ENCODE results near the gene GFRA4.
"Not testable (repeated sequence)": the region's sequence is repeated elsewhere in the genome, so short reads cannot be mapped to it uniquely, and the experiment has no call there.

GFRA4 gene

DNA sequence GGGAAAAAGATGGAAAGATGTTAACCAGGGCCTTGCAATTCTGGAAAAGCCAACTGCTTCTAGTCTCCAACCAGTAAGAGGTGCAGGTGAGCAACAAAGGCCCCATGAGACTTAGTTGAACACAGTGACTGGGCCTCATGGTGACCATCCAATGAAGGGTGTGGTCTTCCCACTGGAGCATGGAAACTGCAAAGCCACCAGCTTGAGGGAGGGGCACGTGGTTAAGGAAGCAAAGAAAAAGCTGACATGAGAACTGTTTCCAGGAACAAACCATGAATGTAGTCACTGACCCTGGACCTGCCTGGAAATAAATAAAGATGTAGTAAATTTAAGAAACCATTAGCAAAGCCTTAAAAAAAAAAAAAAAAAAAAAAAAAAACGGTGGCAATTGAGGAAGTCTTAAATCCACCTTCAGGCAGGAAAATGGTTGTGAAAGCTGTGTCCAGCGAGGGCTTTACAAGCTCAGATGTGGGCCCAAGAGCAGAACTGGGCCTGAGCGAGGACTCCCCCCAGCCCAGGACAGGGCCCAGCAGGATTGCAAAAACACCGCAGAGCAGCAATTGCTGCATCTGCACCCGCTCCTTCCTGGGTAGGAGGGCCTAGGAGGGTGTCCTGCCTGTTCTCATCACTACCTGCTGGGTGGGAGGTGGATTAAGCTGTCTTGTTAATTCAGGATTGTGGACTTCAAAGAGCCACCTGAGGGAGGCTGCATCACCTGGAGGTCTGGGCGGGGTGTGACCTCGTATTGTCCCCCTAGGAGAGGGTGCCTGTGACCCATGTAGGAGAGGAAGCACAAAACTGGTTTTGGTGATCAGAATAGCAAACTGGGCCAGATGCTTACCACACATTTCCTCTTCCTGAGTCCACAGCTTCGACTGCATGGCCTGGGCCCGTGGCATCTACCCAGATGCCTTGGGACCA, 10.3 kb downstream of the GFRA4 start:
- no peak for DNase-seq

GRCh38 chr20:3652221-3652620, 11.0 kb downstream of the GFRA4 start:
- no peak for DNase-seq

GRCh38 chr20:3651204-3651962, 11.8 kb downstream of the GFRA4 start:
- DNase-seq = no peak

- no peak for DNase-seq
Measured at GRCh38 chr20:3648951-3649350, 14.2 kb downstream of the GFRA4 start.

DNA sequence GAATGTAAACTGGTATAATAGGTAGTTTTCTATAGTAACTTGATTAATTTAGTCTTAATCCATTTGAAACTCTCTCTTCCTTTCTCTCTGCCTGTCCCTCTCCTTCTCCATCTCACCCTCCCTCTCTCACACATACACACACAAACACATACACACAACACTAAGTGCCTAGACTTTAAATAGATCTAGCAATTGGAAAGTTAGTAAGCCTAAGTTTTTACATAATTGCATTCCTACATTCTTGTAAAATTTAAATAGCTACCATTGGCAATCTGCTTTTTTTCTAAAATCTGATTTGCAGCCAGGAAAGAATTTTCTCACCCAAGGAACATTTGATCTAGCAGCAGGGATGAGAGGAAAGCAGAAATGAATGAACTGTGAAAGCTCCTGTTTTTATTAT, 15.7 kb downstream of the GFRA4 start:
- DNase-seq = no peak

DNA sequence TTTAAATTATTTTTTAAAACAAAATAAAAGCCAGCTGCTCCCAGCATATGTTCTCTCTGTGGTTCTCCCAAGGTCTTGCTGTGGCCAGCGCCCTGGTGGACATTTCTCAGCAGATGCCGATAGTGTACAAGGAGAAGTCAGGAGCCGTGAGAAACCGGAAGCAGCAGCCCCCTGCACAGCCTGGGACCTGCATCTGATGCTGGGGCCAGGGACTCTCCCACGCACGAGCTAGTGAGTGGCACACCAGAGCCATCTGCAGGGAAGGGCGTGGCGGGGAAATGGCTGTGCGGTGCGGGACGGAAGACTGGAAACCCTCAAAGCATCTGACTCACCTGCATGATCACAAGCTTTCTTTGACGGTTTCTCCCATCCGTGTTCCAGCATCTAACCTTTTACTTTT, 16.5 kb downstream of the GFRA4 start:
- no peak for DNase-seq

DNA sequence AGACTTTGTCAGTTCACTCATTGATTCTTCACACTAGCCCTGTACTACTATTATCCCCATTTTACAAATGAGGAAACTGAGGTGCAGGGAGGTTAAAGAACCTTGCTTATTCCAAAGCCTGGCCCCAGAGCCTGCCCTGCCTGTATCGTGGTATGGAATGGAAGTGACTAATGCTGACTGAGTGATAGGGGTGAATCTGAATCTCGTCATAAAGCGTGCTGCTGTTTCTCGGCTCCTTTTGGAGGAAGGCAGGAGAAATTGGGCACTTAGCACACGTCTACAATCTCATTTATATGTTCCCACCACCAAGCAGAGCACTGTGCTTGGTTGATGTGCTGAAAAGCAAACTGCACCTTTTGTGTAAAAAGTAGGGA, 17.1 kb downstream of the GFRA4 start:
- no peak for DNase-seq

GRCh38 chr20:3645309-3646066, 17.7 kb downstream of the GFRA4 start:
- no peak for DNase-seq

- no peak for DNase-seq
Measured at GRCh38 chr20:3640259-3640658, 22.9 kb downstream of the GFRA4 start.

DNA sequence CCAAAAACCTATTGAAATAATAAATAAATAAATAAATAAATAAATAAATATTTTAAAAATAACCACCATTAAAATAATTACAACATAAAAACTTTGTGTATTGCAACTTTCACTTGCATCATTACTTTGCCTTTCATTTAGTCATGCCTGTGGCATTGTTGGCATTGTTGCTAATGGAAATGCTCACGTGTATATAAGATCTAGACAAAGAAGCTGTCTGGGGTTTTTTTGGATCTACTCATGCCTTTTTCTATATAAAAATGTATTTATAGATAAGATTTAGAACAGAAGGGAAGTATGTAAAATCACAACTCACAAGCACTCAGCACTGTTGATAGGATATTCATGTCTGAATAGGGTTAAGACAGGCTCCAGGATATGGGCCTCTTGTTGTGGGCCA, 27.9 kb downstream of the GFRA4 start:
- DNase-seq = no peak

- DNase-seq = no peak
Measured at GRCh38 chr20:3633913-3634478, 29.2 kb downstream of the GFRA4 start.

DNA sequence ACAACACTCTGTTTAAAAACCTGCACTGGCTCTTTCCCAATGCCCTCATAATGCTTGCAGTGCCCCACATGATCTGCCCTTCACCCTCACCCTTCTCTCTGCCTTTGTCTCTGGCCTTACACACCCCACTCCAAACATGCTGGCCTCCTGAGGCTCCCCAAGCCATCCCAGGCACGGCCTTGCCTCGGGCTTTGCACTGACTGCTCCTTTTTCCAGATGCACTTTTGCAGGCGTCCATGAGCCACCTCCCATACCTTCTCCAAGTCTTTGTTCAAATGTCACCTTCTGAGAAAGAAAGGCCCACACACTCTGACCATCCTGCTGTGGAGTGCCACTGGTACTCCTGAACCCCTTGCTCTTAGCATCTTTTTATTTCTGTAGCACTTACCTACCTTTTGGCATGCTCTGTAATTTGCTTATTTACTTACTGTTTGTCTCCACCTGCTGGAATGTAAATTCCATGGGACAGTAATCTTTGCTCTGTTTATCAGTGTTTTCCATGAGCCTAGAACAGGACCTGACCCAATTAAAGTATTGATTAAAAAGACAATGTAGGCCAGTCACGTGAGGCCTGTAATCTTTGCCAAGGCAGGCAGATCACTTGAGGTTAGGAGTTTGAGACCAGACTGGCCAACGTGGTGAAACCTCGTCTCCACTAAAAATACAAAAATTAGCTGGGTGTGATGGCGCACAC, 30.7 kb downstream of the GFRA4 start:
- no peak for DNase-seq

DNA sequence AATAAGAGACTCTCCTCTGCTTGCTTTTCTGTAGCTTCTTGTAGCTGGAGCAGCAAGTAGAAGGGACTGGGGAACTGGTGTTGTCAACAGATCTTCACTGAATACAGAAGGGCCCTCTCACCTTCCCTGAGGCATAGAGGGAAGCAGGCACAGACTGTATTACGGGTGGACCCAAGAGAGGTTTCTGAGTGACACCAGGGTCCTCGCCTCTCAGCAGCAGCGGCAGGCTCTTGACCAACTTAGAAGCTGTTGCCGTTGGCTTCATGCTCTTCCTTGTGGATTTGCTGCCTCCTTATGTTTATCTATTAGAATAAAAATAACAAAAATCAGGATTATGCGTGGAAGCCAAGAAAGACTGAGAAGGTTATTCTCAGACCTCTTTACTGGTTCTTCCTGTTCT, 31.7 kb downstream of the GFRA4 start:
- no peak for DNase-seq

DNA sequence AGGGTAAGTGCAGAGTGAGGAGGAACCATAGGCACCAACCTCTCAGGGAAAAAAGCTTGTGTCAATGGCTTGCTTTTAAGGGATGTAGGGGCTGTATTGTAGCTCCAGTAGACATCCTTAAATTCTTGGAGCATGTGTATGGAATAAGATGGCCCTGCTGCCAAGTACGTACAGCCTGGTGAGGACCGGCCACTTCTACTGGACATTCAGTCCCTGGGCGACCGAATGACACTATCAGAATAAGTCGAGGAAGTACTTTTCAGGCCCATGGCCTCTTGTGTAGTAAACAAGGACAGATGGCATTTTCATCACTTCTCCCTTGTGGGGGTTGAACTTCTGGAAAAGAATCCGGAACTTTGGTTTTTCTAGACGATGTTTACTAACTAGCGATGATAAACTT, 32.8 kb downstream of the GFRA4 start:
- DNase-seq = no peak

DNA sequence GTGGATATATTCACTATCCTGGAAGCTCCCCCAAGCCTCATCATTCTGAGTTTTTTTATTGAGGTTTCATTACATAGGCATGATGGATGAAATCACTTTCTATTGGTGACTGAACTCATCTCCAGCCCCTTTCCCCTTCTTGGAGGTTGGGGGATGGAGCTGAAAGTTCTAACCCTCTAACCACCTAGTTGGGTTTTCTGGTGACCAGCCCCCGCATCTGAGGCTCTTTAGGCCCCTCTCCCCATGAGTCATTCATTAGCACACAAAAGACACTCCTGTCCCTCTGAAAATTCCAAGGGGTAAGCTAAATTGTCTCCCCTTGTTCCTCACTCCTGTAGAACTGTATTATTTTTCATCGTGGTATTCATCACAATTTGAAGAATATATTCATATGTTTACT, 33.3 kb downstream of the GFRA4 start:
- no peak for DNase-seq

DNA sequence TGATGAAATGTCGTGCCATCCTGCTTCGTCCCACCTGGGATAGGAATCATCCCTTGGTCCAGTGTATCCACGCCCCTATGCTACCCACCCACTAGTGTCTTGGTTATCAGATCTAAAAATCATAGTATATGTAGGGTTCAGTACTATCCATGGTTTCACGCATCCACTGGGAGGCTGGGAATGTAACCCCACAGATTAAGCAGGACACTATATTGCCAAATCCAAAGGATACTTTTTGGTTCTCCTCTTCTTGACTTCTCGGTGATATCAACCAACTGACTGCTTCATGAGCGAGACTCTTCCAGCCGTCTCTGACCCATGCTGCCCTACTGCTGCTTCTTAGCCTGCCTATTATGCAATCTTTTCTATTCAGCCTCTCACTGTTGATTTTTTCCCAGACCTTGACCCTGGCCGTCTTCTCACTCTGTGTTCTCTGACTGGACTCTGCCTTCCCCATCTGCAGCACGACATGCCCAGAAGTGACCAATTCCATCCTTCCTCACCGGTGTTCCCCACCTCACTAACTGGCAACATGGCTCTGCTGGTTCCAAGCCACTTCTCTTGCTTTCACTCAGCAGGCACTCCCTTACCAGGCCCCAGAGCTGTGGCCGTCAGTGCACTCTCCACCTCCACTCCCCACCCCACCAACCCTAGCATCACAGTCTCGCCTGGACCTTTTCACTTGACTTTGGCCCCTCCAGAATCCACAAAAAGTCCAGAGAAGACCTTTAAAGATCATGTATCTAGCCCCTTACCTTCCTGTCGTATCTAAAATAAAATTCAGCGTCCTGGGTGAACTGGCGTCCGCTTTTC, 34.5 kb downstream of the GFRA4 start:
- DNase-seq = no peak

- DNase-seq = no peak
Measured at GRCh38 chr20:3627476-3627875, 35.7 kb downstream of the GFRA4 start.

- DNase-seq = no peak
Measured at GRCh38 chr20:3622406-3622805, 40.8 kb downstream of the GFRA4 start.

DNA sequence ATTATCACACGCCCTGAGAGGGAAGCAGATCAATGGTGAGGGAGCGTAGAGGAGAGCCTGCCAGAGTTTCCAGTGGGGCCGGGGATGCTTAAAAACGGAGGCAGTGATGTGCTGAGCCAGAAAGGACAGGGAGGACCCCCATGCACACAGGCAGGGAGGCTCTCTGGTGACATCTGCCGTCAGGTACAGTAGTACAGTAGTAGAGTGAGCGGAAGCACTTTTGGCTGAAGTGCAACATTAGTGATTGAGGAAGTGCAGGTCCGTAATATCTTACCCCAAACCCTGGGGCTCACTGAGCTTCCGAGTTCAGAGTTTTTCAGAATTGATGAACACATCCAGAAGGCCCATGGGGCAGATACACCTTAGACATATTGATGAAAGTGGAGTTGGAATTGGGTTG, 42.1 kb downstream of the GFRA4 start:
- no peak for DNase-seq

DNA sequence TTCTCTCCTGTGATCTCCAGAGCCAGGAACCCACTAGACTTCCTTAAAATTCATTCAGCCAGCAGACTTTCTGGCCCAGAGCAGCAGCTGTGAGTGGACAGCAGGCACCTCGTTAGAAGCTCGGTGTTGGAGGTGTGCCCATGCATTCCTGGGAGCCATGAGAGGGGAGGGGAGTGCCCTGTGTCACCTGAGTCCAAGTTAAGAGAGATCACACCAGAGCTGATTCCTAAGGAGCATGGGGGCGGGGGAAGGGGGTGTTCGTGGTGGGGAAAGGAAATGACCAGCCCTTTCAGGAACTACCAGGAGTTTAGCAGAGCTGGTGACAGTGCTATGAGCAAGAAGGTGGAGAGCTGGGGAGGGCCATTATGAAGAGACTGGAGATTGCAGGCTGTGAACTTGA, 46.9 kb downstream of the GFRA4 start:
- DNase-seq = no peak

GRCh38 chr20:3615171-3615840, 47.9 kb downstream of the GFRA4 start:
- not testable (repeated sequence) for DNase-seq
